Sigmoid colon (tissue), 7 donors: ENCODE measurements around the gene GPD2. TPM values are rescaled to one million over a fixed set of nuclear protein-coding genes. Genes with fewer than 3 reads are reported as not detected.

Experiments
- DNase-seq: peaks from one replicate; pipeline ENCODE4 v3.0.0-alpha.2; 2019
- H3K27ac ChIP-seq, 4 donors: fragments of 200-600 bp; sonication (generic); one replicate each; pipeline ENCODE4 v1.5.1; 2016 to 2019; ENCODE audit warnings: mild to moderate bottlenecking in 1 of 4
- H3K27me3 ChIP-seq, 3 donors: fragments of 200-600 bp; sonication (generic); one replicate each; pipeline ENCODE4 v1.5.1; 2019; ENCODE audit warnings: mild to moderate bottlenecking in 1 of 3
- H3K36me3 ChIP-seq, 4 donors: fragments of 200-600 bp; sonication (generic); one replicate each; pipeline ENCODE4 v1.5.1; 2016 to 2019
- H3K4me1 ChIP-seq, 4 donors: fragments of 200-600 bp; sonication (generic); one replicate each; pipeline ENCODE4 v1.5.1; 2017 to 2019
- H3K4me3 ChIP-seq, 4 donors: fragments of 200-600 bp; sonication (generic); one replicate each; pipeline ENCODE4 v1.5.1; 2017 to 2019; ENCODE audit warnings: mild to moderate bottlenecking in 2 of 4, moderate library complexity in 1 of 4
- H3K9me3 ChIP-seq, 4 donors: fragments of 200-600 bp in 3 of 4; sonication (generic) in 3 of 4; one replicate each; pipeline versions ENCODE4 v1.5.1 to v1.6.1; 2013 to 2019
- CTCF ChIP-seq, 4 experiments: fragments of 450-650 bp in 3 of 4; fragments of 200-600 bp in 1 of 4; IDR thresholded peaks; one replicate each; pipeline ENCODE4 v1.5.1; 2016 to 2019; ENCODE audit warnings: antibody characterized with exemption in 4 of 4, mild to moderate bottlenecking in 3 of 4, moderate library complexity in 2 of 4
- EP300 ChIP-seq, 4 donors: sonication (generic); formaldehyde crosslinking; IDR thresholded peaks; one replicate each; pipeline ENCODE4 v1.6.1; 2017; ENCODE audit warnings: antibody characterized with exemption in 4 of 4
- POLR2A ChIP-seq, 2 donors: fragments of 450-650 bp; IDR thresholded peaks; one replicate each; pipeline ENCODE4 v1.6.1; 2016; ENCODE audit warnings: antibody characterized with exemption in 2 of 2, mild to moderate bottlenecking in 2 of 2, moderate library complexity in 2 of 2
- POLR2AphosphoS5 ChIP-seq, 4 donors: sonication (generic); formaldehyde crosslinking; IDR thresholded peaks; one replicate each; pipeline ENCODE4 v1.6.1; 2017; ENCODE audit warnings: antibody characterized with exemption in 4 of 4
- WGBS, 2 donors: extraction: QIAGEN DNeasy Blood & Tissue Kit; methylation state at CpG; one replicate each; pipeline ENCODE4 v1.1.7; 2013; 5-methylcytosine and 5-hydroxymethylcytosine counted together
- intact Hi-C: fragments of 100-400 bp; cut with DNase I; formaldehyde crosslinking; loops from one replicate; pipeline ENCODE4 v1.15.1; 2023
- polyA plus RNA-seq, 3 donors: library from polyadenylated mRNA; stranded (reverse); fragments of 200-250 nt; gene quantifications; one replicate each; pipeline ENCODE4 v1.2.3, GENCODE V29; 2013
- total RNA-seq, 4 donors: library from RNA; depleted of rRNA; stranded (reverse); fragments of >200 nt; gene quantifications; one replicate each; pipeline ENCODE4 v1.1.0, GENCODE V29; 2016
- donor health status: healthy with polysubstance abuse.
- donor health status: Bipolar disorder and iron deficiency.
- donor health status: healthy.

Gene GPD2
- total and polyA plus RNA-seq, 7 donors: 13.2 to 44.6 (median 16.3) TPM

GRCh38 chr2:156511122-156511521, 74.9 kb downstream of the GPD2 start:
- WGBS, 2 donors: 95 to 100% methylated on average over 1 of the region's 1 CpG
- intact Hi-C loops: no loop called here
- no peak overlapping the region for H3K27ac ChIP-seq

GRCh38 chr2:156511803-156512202, 75.6 kb downstream of the GPD2 start:
- no peak overlapping the region for H3K4me3 ChIP-seq

More at GRCh38 chr2:156511122-156511521, 74.9 kb downstream of the GPD2 start:
- Histone ChIP-seq H3K4me1 (no peaks in the 10 kb centered on the region), H3K9me3 (no peaks in the 10 kb centered on the region), H3K27me3 (no peaks in the 10 kb centered on the region), H3K36me3 (peaks cover 0 to 13% (median 0%) of the 10 kb centered on the region in 4 donors), H3K4me3 (no peak overlapping the region)
- TF ChIP-seq POLR2A (IDR thresholded peaks at IDR 0.05) (no peak), CTCF (IDR thresholded peaks at IDR 0.05) (no peak), POLR2AphosphoS5 (IDR thresholded peaks at IDR 0.05) (no peak), EP300 (IDR thresholded peaks at IDR 0.05) (no peak)
- no peak for DNase-seq

GRCh38 chr2:156512451-156512850, 76.3 kb downstream of the GPD2 start:
- TF ChIP-seq EP300 (IDR thresholded peaks at IDR 0.05) (no peak), CTCF (IDR thresholded peaks at IDR 0.05) (no peak), POLR2A (IDR thresholded peaks at IDR 0.05) (no peak), POLR2AphosphoS5 (IDR thresholded peaks at IDR 0.05) (no peak)
- WGBS, 2 donors: 77 to 88% methylated on average over 2 of the region's 2 CpGs

More at GRCh38 chr2:156511803-156512202, 75.6 kb downstream of the GPD2 start:
- DNase-seq: no peak
- intact Hi-C loops: no loop called here
- no peak overlapping the region for H3K27ac ChIP-seq
- TF ChIP-seq EP300 (IDR thresholded peaks at IDR 0.05): no peak
- TF ChIP-seq POLR2A (IDR thresholded peaks at IDR 0.05): no peak
- TF ChIP-seq CTCF (IDR thresholded peaks at IDR 0.05): no peak
- no peak for TF ChIP-seq POLR2AphosphoS5 (IDR thresholded peaks at IDR 0.05)
- H3K9me3 ChIP-seq: no peaks in the 10 kb centered on the region
- peaks cover 0 to 18% (median 0%) of the 10 kb centered on the region in 4 donors for H3K36me3 ChIP-seq
- no peaks in the 10 kb centered on the region for H3K4me1 ChIP-seq
- H3K27me3 ChIP-seq: no peaks in the 10 kb centered on the region

GRCh38 chr2:156513219-156513618, 77.0 kb downstream of the GPD2 start:
- Histone ChIP-seq H3K27me3 (no peaks in the 10 kb centered on the region), H3K9me3 (no peaks in the 10 kb centered on the region), H3K4me1 (no peaks in the 10 kb centered on the region), H3K4me3 (no peak overlapping the region), H3K36me3 (peaks cover 0 to 18% (median 0%) of the 10 kb centered on the region in 4 donors), H3K27ac (no peak overlapping the region)
- TF ChIP-seq CTCF (IDR thresholded peaks at IDR 0.05) (no peak), POLR2AphosphoS5 (IDR thresholded peaks at IDR 0.05) (no peak), POLR2A (IDR thresholded peaks at IDR 0.05) (no peak), EP300 (IDR thresholded peaks at IDR 0.05) (no peak)
- WGBS, 2 donors: 95 to 96% methylated on average over 2 of the region's 2 CpGs
- intact Hi-C loops: no loop called here
- no peak for DNase-seq

More at GRCh38 chr2:156512451-156512850, 76.3 kb downstream of the GPD2 start:
- Histone ChIP-seq H3K9me3 (no peaks in the 10 kb centered on the region), H3K27me3 (no peaks in the 10 kb centered on the region), H3K36me3 (peaks cover 0 to 18% (median 0%) of the 10 kb centered on the region in 4 donors), H3K4me3 (no peak overlapping the region), H3K27ac (no peak overlapping the region), H3K4me1 (no peaks in the 10 kb centered on the region)
- intact Hi-C loops: no loop called here
- DNase-seq: no peak

- DNase-seq: no peak
- Histone ChIP-seq H3K4me1 (no peaks in the 10 kb centered on the region), H3K4me3 (no peak overlapping the region), H3K27me3 (no peaks in the 10 kb centered on the region), H3K27ac (no peak overlapping the region), H3K36me3 (peaks cover 0 to 18% (median 0%) of the 10 kb centered on the region in 4 donors), H3K9me3 (no peaks in the 10 kb centered on the region)
- no peak for TF ChIP-seq CTCF (IDR thresholded peaks at IDR 0.05)
- TF ChIP-seq EP300 (IDR thresholded peaks at IDR 0.05): no peak
- no peak for TF ChIP-seq POLR2AphosphoS5 (IDR thresholded peaks at IDR 0.05)
- TF ChIP-seq POLR2A (IDR thresholded peaks at IDR 0.05): no peak
- intact Hi-C loops: no loop called here
Observed at GRCh38 chr2:156517419-156517818, 81.2 kb downstream of the GPD2 start.
